Measurements from ENCODE around the gene SNX1.

The SNX1 gene

GRCh38 chr15:64096668-64097384 lies 1.0 kb downstream of the SNX1 start (continued):
- TF ChIP-seq, protein P1, sequence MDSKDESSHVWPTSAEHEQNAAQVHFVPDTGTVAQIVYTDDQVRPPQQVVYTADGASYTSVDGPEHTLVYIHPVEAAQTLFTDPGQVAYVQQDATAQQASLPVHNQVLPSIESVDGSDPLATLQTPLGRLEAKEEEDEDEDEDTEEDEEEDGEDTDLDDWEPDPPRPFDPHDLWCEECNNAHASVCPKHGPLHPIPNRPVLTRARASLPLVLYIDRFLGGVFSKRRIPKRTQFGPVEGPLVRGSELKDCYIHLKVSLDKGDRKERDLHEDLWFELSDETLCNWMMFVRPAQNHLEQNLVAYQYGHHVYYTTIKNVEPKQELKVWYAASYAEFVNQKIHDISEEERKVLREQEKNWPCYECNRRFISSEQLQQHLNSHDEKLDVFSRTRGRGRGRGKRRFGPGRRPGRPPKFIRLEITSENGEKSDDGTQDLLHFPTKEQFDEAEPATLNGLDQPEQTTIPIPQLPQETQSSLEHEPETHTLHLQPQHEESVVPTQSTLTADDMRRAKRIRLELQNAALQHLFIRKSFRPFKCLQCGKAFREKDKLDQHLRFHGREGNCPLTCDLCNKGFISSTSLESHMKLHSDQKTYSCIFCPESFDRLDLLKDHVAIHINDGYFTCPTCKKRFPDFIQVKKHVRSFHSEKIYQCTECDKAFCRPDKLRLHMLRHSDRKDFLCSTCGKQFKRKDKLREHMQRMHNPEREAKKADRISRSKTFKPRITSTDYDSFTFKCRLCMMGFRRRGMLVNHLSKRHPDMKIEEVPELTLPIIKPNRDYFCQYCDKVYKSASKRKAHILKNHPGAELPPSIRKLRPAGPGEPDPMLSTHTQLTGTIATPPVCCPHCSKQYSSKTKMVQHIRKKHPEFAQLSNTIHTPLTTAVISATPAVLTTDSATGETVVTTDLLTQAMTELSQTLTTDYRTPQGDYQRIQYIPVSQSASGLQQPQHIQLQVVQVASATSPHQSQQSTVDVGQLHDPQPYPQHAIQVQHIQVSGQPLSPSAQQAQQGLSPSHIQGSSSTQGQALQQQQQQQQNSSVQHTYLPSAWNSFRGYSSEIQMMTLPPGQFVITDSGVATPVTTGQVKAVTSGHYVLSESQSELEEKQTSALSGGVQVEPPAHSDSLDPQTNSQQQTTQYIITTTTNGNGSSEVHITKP (tag by site-specific recombination; IDR thresholded peaks at IDR 0.05): peak; percentile 62
- 0 out of 2 replicates have a peak, but pooled peaks have one; percentile 14 for TF ChIP-seq ZXDB (tag by site-specific recombination; IDR thresholded peaks at IDR 0.05)
- TF ChIP-seq HIC1 (tag by site-specific recombination; IDR thresholded peaks at IDR 0.05): no peak

- H3K27ac ChIP-seq (ENCODE audit: extremely low read depth, low read depth, low read length): no peak overlapping the region
- peaks cover 4% of the 10 kb centered on the region for H3K4me1 ChIP-seq (ENCODE audit: control insufficient read depth, insufficient read depth, low read length)
- H3K4me3 ChIP-seq (ENCODE audit: low read depth, low read length): no peak overlapping the region
- no peaks in the 10 kb centered on the region for H3K9me3 ChIP-seq (ENCODE audit: control insufficient read depth, insufficient read depth, low read depth, low read length)
- CTCF ChIA-PET: no interaction called here
- POLR2A ChIA-PET: interaction anchor here (0.6 kb wide), 1 partner anchor 21 kb away, joined by 10 read pairs; no protein-coding TSS in a partner anchor
- TF ChIP-seq ZNF664 (tag by site-specific recombination; IDR thresholded peaks at IDR 0.05) (no peak), ZNF747 (tag by site-specific recombination; IDR thresholded peaks at IDR 0.05) (no peak), ZNF175 (tag by site-specific recombination; IDR thresholded peaks at IDR 0.05) (no peak), TCF7L2 (IDR thresholded peaks at IDR 0.05; ENCODE audit: borderline replicate concordance, low read depth, low read length) (no peak), ZBTB6 (tag by site-specific recombination; IDR thresholded peaks at IDR 0.05) (0 out of 2 replicates have a peak, but pooled peaks have one; percentile 24)
- TF ChIP-seq, protein P1 (tag by site-specific recombination; IDR thresholded peaks at IDR 0.05): 0 out of 2 replicates have a peak, but pooled peaks have one; percentile 29
- H3K36me3 ChIP-seq (ENCODE audit: control insufficient read depth in 2 of 2, insufficient read depth in 1 of 2, low read length in 2 of 2): no peaks in the 10 kb centered on the region
These were observed 3.6 kb downstream of the SNX1 start for GRCh38 chr15:64099379-64099778.

DNA sequence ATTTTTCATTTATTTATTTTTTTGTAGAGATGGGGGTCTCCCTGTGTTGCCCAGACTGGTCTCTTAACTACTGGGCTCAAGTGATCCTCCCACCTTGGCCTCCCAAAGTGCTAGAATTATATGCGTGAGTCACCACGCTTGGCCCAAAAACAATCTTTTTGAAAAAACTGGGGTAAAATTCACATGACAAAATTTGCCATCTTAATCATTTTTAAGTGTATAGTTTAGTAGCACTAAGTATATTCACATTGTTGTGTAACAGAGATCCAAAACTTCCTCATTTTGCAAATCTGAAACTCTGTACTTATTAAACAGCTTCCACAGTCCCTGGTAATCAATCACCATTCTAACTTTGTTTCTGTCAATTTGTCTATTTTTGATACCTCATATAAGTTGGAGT lies 5.2 kb downstream of the SNX1 start:
- Histone ChIP-seq H3K36me3 (ENCODE audit: control insufficient read depth in 2 of 2, insufficient read depth in 1 of 2, low read length in 2 of 2) (no peaks in the 10 kb centered on the region), H3K9me3 (ENCODE audit: control insufficient read depth, insufficient read depth, low read depth, low read length) (no peaks in the 10 kb centered on the region), H3K27ac (ENCODE audit: extremely low read depth, low read depth, low read length) (no peak overlapping the region), H3K4me1 (ENCODE audit: control insufficient read depth, insufficient read depth, low read length) (peaks cover 4% of the 10 kb centered on the region), H3K4me3 (ENCODE audit: low read depth, low read length) (no peak overlapping the region)
- POLR2A ChIA-PET: interaction anchor here (0.6 kb wide), 1 partner anchor 28 kb away, joined by 6 read pairs; no protein-coding TSS in a partner anchor
- CTCF ChIA-PET: no interaction called here
- TF ChIP-seq, protein P2, sequence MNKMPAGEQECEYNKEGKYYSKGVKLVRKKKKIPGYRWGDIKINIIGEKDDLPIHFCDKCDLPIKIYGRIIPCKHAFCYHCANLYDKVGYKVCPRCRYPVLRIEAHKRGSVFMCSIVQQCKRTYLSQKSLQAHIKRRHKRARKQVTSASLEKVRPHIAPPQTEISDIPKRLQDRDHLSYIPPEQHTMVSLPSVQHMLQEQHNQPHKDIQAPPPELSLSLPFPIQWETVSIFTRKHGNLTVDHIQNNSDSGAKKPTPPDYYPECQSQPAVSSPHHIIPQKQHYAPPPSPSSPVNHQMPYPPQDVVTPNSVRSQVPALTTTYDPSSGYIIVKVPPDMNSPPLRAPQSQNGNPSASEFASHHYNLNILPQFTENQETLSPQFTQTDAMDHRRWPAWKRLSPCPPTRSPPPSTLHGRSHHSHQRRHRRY (tag by site-specific recombination; IDR thresholded peaks at IDR 0.05): no peak
- TF ChIP-seq ZNF433 (tag by site-specific recombination; IDR thresholded peaks at IDR 0.05; ENCODE audit: low read depth) (no peak), BCL6B (tag by site-specific recombination; IDR thresholded peaks at IDR 0.05) (no peak), KLF17 (tag by site-specific recombination; IDR thresholded peaks at IDR 0.05) (no peak), ZNF473 (tag by site-specific recombination; IDR thresholded peaks at IDR 0.05) (no peak), ZNF600 (tag by site-specific recombination; IDR thresholded peaks at IDR 0.05) (no peak), ZNF404 (tag by site-specific recombination; IDR thresholded peaks at IDR 0.05) (no peak)

Measured in HEK293 (cell line).